ENCODE measurements around the gene GPR35.
A peak's percentile ranks its signal among the peaks of the same experiment; 100 is the strongest.
"Not testable (repeated sequence)": the region's sequence is repeated elsewhere in the genome, so short reads cannot be mapped to it uniquely, and the experiment has no call there.

The GPR35 gene

DNA sequence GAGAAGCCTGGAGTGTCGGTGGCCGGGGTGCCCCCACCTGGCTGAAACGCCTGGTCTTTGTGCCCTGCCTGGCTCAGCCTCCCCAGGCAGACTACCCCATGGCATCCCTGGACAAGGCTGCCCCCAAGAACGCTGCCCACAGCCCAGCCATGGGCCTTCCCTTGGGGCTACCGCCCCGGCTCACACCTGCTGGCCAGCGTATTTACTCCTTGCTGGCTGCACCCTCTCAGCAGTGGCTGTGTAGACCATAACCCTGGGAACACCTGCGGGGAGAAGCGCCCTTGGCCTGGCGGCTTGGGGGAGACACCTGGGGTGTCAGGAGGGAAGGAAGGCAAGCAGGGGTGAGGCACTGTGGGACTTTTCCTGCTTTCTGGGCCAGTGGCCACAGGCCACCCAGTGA, 21.4 kb upstream of the GPR35 start:
- DNase-seq, result no peak

DNA sequence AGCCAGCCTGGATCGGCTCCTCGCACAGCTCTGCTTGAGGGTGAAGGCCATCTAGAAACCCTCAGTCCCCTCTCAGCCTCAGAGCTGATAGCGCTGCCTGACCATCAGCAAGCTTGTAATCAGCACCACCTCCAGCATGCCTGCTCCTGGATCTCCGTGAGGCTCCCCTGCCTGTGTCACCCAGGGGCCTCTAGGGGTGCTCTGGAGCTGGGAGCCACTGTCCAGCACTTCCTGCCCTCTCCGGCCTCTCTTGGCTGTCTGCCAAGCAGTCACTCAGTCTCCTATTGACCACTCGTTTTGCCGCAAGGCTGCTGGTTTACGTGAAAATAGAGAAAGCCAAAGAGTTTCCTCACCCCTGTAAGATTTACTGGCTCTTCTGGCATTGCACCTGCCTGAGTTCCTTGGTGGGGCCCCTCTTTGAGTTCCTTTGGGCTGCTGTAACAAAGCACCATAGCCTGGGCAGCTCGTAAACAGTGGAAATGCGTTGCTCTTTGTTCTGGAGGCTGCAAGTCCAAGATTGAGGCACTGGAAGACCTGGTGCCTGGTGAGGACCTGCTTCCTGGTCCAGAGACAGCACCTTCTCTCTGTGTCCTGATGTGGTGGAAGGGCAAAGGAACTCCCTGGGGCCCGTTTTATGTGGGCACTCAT, 20.9 kb upstream of the GPR35 start:
- DNase-seq, result no peak

DNA sequence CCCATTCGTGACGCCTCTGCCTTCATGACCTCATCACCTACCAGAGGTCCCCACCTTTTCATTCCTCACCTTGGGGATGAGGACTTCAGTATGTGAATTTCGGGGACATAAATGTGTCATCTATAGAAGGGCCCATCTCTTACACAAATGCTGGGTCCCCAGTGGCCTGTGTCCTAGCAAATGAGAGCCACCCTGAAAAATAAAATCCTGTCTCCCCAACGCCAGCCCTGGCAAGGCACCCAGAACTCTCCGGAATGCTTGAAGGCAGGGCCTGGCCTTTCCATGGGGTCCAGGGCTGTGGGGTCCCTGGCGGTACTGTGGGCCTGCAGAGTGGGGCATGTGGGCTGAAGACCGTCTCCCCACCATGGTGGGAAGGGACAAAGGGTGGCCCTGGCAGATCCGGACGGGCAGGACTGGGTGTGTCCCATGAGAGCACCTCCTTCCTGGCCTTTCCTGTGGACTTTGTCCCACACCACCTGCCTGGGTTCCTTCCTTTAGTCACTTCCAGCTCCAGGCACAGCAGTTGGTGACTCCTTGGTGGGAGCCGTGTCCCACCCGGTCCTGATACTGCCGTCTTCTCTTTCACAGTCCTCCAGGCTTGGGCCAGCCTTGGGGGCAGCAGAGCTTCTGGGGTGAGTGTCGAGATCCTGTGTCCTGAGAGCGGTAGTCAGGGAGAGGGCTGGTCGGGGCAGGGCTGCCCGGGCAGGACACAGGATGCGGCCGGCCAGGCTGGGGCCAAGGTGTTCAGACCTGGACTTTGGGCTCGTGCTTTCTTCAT, 20.2 kb upstream of the GPR35 start:
- no peak for DNase-seq

DNA sequence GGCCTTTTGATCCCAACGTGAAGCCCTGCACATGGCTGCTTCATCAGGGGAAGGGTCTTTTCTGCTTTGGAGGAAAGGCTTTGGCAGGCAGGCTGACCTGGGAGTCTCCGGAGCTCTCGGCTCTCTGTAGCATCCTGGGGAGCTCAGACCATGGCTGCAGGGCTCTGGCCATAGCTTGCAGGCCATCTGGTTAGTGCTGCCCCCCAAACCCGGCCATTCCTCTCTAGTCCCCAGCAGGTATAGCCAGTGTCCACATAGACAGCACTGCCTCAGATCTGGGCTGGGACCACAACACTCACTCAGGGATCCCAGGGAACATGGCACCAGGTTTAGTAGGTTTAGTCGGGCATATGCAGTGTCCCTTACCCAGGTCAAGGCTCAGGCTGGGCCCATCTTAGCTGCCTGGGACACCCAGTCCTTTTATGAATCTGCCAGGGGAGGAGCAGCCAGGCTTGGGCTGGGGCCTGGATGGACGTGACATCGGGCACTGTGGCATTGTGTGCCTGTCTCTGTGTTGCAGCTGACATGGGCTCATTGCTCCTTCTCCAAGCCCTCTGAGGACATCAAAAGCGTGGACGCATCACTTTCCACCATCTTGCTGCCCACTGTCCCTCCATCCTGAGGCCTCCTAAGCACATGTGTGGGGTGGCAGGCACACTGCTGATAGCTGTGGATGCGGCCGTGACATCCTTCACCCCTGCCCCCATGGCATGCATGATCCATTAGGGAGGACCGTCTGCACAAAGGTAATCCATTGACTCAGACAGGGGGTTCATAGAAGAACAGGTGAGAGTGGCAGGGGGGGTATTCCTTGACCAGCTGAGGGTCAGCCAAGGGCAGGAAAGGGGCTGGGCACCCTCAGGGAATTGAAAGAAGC, 19.2 kb upstream of the GPR35 start:
- no peak for DNase-seq

DNA sequence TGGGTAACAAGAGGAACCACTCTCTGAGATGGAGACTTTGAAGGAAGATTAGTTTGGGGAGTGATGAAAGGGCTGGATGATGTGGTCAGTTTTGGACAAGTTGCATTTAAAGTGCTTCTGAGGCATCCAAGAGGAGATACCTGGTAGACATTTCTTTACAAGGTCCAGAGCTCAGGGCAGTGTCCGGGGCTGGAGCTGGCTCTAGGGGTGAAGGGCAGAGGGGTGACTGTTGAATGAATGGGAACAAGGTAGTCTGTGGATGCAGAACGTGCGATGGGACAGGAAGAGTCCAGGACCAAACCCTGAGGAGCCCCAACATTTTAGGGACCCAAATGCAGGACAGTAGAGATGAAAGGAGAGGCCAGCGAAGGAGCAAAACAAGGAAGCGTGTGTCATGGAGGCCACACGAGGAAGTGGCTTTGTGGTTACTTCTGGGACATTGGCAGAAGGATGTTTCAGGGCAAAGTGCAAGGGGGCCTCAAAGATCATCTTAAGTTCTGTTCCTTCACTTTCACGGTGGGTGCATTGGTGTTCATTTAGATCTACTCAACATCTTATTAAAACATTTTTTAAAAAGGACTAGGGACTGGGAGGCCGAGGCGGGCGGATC, 13.6 kb upstream of the GPR35 start:
- no peak for DNase-seq

DNA sequence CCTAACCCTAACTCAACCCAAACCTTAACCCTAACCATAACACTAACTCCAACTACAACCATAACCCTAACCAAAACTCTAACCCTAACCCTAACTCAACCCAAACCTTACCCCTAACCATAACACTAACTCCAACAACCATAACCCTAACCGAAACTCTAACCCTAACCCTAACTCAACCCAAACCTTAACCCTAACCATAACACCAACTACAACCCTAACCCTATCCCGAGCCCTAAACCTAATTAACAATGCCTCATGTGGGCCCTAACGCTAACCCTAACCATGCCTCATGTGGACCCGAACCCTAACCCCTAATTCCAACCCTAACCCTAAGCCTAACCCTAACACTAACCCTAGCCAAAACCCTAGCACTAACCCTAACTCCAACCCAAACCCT, 11.5 kb upstream of the GPR35 start:
- DNase-seq, result no peak

DNA sequence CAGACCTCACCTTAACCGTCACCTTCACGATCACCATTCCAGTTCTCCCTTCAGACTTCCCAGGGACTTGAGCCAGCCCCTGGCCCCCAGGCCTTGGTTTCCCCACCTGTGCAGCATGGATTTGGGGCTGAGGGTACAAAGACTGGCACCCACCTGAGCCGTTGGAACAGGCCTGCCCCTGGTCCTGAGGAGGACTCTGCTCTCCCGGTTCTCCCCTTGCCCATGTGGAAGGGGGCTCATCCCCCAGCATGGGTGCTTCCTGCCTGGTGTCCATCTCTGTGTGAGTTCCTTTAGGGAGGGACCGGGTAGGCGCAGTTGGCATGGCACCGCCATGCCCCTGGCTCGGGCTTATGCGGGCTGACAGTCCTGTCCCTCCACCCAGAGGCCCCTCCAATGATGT, 10.9 kb upstream of the GPR35 start:
- no peak for DNase-seq

DNA sequence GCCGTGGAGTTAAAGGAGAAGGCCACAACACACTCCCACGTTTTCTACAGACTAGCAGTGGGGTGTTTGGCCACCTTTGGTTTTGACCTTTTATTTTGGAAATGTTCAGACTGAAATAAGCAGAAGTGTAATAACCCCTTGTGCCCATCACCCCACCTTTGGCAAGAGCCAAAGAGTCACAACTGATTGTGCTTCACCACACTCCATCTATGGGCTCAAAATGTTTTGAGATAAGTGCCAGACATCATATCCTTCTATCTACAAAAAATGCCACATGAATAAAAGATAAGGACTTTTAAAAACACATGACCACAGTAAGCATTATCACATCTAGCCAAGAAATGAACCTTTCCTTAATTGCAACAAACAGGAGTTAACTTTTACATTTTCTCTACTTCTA, 9.9 kb upstream of the GPR35 start:
- no peak for DNase-seq

DNA sequence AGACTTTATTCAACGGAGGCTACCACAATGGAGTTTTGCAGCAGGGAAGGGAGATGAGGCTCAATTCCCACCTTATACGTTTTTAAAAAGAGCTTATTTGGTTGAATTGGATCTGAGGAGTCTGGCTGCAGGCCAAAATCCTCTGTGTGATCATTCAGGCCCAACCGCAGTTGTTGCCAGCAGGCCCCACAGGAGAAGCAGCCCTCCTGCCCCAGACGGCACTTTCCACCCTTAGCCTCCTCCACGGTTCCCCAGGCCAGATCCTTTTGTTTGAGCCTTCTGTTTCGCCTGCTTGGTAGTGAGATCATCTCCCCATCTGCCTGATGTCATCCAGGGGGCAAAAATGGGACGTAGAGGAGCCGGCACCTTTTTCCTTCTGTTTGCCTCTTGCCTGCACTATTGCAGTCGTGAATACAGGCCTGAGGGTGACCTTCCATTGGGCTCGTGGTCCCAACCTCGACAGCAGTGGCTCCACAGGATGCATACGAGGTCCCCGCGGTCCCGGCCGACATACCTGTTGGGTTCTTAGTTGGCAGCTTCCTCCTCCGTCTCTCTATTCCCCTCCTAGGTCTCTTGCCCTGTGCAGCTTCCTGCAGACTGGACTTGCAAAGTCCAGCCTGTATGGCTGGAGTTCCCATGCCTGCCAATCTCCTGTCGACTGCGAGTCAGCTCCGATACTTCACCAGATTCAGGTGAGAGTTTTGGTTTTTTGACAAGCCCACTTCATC, 9.3 kb upstream of the GPR35 start:
- DNase-seq, result no peak

DNA sequence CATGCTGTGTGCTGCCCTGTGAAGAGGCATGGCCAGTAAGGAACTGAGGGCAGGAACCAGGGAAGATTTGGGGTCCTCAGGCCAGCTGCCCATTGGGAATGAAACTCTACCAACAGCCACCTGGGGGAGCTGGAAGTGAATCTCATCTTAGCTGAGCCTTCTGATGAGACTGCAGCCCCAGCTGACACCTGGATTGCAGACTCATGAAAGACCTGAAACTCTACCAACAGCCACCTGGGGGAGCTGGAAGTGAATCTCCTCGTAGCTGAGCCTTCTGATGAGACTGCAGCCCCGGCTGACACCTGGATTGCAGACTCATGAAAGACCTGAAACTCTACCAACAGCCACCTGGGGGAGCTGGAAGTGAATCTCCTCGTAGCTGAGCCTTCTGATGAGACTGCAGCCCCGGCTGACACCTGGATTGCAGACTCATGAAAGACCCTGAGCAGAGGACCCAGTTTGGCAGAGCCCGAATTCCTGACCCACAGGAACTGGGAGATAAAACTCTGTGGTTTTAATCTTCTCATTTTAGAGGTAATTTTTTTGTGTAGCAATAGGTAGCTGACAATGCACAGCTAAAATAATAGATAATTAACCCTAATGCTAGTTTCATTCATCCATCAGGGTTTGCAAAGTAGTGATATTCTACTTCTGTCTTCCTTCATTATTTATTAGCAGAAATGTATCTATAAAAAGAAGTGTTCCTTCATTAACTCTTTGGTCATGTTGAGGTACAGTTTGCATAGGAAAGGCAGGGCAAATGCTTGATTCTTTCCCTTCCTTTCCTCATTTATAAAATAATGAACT, 8.2 kb upstream of the GPR35 start:
- not testable (repeated sequence) for DNase-seq

DNA sequence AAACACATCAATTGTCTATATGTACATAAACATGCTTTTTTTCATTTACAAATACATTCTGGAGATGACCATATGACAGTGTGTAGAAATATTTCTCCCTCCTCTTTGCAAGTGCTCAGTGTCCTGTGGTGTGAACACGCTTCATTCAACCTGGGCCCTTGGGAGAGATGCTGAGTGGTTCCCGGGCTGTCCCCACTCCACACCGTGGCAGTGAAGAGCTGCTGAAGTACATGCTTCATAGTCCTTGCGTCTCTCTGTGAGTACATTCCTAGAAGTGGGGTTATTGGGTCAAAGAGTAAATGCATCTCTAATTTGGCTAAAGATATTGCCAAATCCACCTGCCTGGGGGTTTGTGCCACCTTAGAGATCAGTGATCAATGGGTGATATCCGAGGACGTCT, 6.5 kb upstream of the GPR35 start:
- no peak for DNase-seq

DNA sequence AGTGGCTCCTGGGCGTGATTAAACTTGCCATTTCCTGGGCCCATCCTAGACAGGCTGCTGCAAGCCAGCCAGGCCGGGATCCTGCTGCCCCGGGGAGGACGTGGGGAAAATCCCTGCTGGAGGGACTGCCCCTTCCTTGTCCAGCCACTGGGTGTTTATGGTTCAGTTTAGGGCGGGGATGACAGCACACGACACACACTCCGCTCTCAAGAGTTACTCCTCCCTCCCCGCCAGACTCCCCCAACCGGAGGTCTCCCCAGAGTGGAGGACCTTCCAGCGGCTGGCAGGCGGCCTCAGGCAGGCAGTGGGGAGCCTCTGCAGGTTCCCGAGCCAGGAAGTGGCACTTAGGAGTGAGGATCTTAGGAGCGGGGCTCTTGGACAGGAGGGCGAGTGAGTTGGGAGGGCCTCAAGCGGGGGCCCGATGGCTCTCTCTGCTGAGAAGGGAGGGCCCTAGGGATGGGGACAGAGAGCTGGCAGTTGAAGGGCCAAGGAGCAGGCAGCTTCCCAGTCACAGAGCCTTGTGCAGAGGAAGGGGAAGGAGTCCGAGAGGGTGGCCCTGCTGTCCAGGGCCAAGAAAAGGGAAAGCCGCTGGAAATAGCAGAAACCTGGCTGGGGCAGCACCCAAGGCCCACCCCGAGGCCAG, 5.7 kb upstream of the GPR35 start:
- no peak for DNase-seq

DNA sequence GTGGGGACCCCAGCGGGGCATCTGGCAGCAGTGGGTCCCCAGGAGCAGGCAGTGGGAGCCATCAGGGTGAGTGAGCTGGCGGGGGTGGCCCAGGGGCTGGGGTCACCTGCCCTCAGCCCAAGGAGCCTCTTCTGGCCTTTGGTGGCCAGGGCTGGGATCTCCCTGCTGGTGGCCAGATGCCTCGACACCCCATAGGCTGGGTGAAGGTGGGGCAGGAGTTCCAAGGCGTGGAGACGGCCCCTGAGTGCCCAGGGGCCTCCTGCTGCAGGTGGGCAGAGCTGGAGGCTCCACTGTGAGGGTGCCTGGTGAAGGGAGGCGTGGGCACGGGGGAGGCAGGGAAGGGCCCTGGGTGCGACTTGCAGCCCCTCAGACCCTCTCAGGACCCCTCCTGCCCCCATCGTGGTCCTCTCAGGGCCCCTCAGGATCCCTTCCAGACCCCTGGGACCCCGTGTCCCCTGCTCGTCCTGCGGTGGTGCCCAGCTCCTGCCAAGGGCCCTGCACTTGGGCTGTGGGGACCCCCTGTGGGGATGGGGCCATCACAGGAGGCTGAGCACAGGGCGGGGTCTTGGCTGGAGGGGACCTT, 5.0 kb upstream of the GPR35 start:
- no peak for DNase-seq

DNA sequence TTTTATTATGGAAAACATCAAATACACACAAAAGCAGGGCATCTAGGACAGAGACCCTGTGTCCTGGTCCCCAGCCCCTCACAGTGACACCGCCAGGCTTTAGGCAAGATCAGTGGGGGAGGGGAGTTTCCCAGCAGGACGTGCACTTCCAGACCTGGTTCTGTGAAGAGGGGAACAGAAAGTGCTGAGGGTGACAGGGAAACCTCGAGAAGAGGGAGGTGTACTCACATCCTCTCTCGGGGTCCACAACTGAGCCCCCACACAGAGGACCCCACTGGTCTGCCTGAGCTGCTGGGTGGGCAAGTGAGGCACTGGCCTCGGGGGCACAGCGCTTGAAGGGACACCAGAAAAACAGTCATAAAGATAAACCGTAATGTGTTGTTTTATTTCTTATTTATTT, 4.4 kb upstream of the GPR35 start:
- DNase-seq, result no peak

DNA sequence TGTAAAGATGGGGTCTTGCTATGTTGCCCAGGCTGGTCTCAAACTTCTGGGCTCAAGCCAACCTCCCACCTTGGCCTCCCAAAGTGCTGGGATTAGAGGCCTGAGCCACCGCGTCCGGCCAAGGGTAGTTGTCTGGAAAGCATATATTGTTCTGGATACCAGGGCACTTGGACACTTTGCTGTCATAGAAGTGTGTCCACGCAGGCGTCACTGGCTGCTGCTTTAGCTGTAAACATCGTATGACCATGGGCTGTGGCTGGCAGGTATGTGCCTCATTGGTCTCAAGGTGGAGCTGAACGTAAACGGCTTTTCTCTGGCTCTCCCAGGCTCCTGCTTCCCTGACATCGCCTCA, 3.2 kb upstream of the GPR35 start:
- peak; percentile 23 for DNase-seq

DNA sequence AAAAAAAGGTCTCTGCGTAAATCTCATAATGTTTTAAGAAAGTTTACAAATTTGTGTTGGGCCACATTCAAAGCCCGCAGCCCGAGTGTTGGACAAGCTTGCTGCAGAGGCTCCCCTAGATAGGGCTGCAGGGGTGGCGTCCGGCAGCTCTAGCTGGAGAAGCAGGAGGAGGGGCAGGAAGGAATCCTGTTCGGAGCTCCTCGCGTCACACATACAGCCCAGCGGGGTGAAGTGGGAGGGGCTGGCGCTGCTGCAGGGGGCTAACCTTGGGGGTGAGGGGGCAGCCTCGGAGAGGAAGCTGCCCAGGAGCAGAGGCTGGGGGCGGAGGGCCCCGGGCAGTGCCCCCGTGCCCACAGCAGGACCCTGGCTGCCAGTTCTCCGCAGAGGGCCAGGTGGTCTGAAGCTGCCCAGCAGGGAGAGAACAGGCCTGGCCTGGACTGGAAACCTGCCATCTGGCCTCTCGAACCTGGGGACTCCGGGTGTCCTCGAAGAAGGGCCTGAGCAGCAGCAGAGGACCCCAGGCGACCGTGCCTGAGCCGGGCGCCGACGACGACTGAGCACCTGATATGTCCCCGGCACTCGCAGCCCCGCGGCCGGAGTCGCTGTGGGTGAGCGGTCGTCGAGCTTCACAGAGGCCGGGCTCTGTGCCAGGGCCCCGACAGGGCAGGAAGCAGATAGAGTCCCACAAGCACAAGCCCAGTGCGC, 2.6 kb upstream of the GPR35 start:
- peak; percentile 66 for DNase-seq

DNA sequence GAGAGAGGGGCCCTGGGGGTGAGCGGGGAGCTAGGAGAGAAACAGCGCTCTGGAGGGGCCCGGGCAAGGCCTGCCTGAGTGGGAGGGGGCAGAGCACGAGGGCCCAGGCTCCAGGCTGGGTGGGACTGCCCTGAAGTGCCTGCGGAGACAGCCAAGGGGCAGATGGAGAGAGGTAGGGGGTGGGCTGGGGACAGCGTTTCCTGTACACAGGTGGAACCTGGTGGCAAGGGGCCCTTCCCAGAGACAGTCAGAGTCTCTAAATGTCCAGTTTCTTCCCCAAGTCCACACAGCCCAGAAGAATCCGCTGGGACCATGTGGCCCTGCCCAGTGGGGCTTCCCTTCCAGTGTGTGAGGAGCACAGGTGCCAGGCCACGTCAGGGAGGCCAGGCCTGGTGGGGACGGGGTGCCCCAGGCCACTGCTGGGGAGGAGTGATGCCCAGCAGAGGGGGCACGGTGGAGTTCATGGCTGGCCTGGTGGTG, 1.7 kb upstream of the GPR35 start:
- peak; percentile 20 for DNase-seq

DNA sequence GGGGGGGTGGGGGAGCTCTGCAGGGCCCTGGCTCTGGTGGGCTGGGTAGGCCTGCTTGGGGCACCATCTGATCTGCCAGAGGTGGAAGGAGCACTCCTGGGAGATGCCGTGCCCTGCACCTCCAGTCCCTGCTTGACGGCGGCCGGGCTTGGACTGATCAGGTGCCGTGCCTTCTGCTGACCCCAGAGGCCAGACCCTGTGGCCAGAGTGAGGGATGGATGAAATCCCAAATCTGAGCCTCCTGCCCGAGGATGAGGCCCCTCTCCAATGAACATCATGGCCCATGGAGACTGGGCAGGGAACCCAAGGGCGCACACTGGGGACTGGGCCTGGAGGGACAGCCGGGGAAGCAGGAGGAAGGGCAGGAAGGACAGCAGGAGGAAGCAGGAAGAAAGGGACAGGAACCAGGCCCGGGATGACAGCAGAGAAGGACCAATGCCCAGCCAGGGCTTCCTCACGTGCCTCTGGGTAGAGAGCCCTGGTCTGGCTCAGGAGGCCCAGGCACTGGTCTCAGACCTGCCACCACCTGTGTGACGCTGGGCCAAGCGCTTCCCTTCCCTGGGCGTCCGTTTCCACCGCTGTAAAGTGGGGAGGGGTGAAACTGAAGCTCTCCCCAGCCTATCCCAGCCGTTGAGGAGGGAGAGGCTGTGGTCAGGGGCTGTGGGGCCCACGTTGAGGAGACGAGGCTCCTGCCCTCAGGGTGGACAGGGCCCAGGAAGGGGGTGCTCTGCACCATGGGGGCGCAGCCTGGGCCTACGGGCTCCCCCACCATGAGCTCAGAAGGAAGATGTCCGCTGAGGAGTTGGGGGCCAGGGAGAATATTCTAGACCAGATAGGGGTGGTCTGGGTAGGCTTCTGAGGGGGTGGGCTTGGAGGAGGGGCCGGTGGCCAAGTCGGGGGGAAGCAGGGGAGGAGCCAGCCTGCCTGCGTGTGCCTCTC, 1.0 kb upstream of the GPR35 start:
- DNase-seq, result peak; percentile 26
